GM18870 (cell line): ENCODE results near the gene PARD6B.
A peak's percentile ranks its signal among the peaks of the same experiment; 100 is the strongest.
"Not testable (repeated sequence)": the region's sequence is repeated elsewhere in the genome, so short reads cannot be mapped to it uniquely, and the experiment has no call there.

ENCODE experiments used
- ATAC-seq: cut with Tn5 transposase; IDR thresholded peaks from one replicate; pipeline ENCODE4 v1.9.1; 2021; ENCODE audit warnings: moderate library complexity; ENCODE audit not compliant: unreplicated experiment

Gene PARD6B

DNA sequence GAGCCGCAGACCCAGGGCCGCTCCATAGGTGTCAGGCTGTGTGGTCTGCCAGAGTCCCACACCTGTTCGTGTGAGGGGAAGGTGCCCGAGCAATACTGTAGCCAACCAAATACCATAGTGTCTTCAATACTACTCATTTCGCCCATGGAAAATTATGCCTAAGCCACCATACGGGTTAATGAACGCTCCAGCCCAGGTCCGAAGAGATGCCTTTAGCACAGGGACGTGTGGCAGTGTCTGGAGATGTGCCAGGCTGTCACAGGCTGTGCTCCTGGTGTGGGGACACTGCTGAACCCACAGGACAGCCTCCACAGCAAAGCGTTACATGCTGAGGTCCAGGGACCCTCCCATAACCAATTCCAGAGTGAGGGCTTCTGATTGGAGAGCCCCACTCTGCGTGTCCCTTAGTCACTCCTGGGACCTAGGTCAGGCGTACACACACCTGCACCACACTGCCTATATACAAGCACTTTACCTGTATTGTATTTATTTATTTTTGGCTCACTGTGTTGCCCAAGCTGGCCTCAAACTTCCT is 38.2 kb downstream of the PARD6B start:
- ATAC-seq: not testable (repeated sequence)

- ATAC-seq: not testable (repeated sequence)
Measured at GRCh38 chr20:50771419-50772080, 40.2 kb downstream of the PARD6B start.

GRCh38 chr20:50772420-50773185 is 41.2 kb downstream of the PARD6B start:
- ATAC-seq: no peak

DNA sequence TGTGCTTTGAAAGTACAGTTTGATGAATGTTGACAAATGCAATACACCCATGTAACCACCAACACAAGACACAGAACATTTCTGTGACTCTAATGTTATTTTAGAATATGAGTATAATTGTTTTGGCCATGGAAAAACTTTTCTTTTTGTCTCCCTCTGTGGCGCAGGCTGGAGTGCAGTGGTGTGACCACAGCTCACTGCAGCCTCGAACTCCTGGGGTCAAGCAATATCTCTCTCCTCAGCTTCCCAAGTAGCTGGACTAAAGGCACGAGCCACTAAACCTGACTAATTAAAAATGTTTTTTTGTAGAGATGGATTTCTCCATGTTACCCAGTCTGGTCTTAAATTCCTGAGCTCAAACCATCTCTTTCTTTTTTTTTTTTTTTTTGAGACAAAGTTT is 43.1 kb downstream of the PARD6B start:
- ATAC-seq: no peak

DNA sequence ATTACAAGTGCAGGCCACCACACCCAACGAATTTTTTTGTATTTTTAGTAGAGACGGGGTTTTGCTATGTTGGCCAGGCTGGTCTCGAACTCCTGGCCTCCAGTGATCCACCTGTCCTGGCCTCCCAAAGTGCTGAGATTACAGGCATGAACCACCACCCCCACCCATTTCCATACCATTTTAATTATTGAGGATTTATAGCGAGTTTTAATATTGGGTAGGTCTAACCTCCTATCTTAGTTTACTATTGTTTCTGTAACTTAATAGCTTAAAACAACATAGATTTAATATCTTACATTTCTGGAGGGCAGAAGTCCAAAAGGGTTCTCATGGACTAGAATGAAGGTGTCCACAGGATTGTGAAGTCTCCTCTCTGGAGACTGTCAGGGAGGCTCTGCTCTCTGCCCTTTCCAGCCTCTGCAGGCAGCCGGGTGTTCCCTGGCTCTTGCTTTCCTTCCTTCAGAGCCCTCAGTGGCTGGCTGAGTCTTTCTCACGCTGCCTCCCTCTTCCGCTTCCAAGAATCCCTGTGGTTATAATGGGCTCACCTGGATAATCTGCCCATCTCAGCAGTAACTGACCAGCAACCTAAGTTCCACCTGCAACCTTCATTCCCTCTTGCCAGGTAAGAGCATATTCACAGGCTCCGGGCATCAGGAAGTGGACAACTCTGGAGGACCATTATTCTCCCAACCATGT is 44.9 kb downstream of the PARD6B start:
- ATAC-seq: no peak

GRCh38 chr20:50777373-50777772 is 46.0 kb downstream of the PARD6B start:
- no peak for ATAC-seq

DNA sequence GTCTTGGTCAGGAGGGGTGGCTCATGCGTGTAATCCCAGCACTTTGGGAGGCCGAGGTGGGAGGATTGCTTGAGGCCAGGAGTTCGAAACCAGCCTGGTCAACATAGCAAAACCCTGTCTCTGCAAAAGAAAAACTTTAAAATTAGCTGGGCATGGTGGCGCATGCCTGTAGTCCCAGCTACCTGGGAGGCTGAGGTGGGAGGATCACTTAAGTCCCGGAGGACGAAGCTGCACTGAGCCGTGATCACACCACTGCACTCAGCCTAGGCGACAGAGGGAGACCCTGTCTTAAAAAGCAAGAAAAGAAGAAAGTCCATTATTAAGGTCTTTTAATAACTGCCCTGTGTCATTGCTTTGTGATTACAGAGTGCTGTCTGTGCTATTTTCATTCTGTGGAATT is 47.6 kb downstream of the PARD6B start:
- not testable (repeated sequence) for ATAC-seq

- no peak for ATAC-seq
Measured at GRCh38 chr20:50783390-50783789, 52.0 kb downstream of the PARD6B start.

GRCh38 chr20:50783903-50784302 is 52.5 kb downstream of the PARD6B start:
- ATAC-seq: no peak

DNA sequence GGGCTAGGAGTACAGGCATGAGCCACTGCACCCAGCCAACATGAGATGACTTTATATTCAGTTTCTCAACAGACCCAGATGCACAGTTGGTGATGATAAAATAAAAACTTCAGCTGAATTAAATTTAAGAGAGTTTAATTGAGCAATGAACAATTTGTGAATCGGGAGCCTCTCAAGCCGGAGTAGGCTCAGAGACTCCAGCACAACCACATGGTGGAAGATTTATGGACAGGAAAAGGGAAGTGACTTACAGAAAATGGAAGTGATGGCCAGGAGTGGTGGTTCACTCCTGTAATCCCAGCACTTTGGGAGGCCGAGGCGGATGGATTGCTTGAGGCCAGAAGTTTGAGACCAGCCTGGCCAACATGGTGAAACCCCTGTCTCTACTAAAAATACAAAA is 53.1 kb downstream of the PARD6B start:
- no peak for ATAC-seq

DNA sequence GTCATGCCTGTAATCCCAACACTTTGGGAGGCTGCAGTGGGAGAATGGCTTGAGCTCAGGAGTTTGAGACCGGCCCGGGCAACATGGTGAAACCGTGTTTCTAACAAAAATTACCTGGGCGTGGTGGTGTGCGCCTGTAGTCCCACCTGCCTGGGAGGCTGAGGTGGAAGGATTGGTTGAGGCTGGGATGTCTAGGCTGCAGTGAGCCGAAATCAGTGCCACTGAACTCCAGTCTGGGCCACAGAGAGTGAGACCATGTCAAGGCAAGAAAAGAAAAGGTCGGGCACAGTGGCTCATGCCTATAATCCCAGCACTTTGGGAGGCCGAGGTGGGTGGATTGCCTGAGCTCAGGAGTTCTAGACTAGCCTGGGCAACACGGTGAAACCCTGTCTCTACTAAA is 55.3 kb downstream of the PARD6B start:
- ATAC-seq: no peak

DNA sequence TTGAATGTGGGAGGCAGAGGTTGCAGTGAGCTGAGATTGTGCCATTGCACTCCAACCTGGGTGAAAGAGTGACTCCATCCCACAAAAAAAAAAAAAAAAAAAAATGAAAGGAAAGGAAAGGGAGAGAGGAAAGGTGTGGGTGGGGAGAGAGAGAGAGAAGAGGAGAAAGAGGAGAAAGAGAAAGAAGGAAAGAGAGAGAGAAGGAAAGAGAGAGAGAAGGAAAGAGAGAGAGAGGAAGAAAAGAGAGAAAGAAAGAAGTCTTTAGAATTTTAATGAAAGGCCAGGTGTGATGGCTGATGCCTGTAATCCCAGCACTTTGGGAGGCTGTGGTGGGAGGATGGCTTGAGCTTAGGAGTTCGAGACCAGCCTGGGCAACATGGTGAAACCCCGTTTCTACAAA is 55.8 kb downstream of the PARD6B start:
- no peak for ATAC-seq

- ATAC-seq: no peak
Measured at GRCh38 chr20:50788045-50788991, 56.9 kb downstream of the PARD6B start.

DNA sequence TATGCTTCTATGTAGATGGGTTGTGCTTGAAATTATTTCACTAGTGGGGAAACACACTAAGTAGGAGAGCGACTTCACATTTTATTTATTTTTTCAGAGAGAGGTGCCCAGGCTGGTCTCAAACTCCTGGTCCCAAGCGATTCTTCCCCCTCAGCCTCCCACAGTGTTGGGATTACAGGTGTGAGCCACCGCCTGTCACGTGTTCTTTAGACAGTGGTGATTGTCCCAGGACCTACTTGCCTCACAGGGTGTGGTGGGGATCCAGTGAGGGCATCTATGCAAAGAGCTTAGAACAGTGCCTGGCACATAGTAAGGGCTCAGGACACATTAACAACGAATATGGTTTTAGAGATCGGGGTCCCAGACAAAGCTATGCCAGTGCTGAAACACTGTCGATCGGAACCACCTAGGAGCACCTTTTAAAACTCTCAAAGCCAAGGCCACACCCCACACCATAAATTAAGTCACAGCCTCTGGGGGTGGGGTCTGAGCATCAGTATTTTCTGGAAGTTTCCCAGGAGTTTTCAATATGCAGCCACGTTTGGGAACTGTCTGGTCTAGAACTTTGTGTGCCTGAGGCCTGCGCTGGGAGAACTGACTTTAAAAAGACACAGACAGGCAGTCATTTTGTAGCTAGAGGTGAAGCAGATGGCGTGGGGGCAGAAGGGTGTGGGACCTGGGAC is 58.7 kb downstream of the PARD6B start:
- ATAC-seq: no peak

- ATAC-seq: peak; percentile 48
Measured at GRCh38 chr20:50790651-50791277, 59.4 kb downstream of the PARD6B start.

- ATAC-seq: no peak
Measured at GRCh38 chr20:50792708-50793574, 61.6 kb downstream of the PARD6B start.

- not testable (repeated sequence) for ATAC-seq
Measured at GRCh38 chr20:50793575-50794016, 62.2 kb downstream of the PARD6B start.

DNA sequence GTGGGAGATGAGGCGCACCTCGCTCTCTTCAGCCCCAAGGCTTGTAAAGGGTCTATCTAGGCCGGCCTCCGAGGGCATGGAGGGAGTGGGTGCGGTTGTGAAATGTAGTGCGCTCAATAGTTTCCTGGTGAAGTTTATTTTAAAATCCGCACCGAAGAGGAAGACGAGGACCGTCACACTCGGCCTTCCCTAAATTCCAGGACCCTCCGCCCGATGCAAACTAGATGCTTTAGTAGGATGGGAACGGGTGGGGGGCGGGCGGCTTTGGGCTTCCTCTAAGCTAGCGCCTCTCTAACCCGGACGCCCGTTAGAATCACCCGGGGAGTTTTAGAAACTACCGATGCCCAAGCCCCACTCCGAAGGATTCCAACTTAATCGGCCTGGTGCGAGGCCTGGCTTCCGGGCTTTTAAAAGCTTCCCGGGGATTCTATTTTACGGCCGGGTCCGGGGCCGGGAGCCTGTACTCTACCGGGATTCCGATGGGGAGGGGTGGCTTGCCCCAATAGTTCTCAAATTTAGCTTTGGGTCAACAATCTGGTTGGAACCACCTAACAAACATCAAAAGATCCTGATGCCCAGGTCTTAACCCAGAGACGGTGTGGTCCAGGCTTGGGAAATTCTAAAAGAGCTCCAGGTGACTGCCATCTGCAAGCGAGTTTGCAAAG is 62.9 kb downstream of the PARD6B start:
- no peak for ATAC-seq
